B cell (primary cell): ENCODE measurements around the gene CNTN4. TPM values are rescaled to one million over a fixed set of nuclear protein-coding genes. Genes with fewer than 3 reads are reported as not detected.

ENCODE experiments used
- ATAC-seq: fragments of 200-7000 bp; cut with Tn5 transposase; one replicate; pipeline ENCODE4 v1.10.0; 2021; ENCODE audit warnings: low read depth, mild to moderate bottlenecking, moderate number of reproducible peaks, moderate library complexity
- CTCF ChIA-PET: fragments of 350-600 bp; sonication (Branson Sonifier 250); formaldehyde crosslinking; loops from one replicate; lab custom pipeline; 2021; ENCODE audit warnings: antibody characterized with exemption, inconsistent platforms; lab: Charles Lee
- POLR2A ChIA-PET: fragments of 350-600 bp; sonication (Branson Sonifier 250); formaldehyde crosslinking; loops from one replicate; lab custom pipeline; 2021; ENCODE audit warnings: antibody characterized with exemption; lab: Charles Lee
- DNase-seq: peaks from one replicate; pipeline ENCODE4 v3.0.0; 2013
- H2AFZ ChIP-seq: 2 replicates; pipeline ENCODE4 v1.6.1; 2012; ENCODE audit warnings: mild to moderate bottlenecking, low read depth, low read length; ENCODE audit not compliant: insufficient read depth, poor library complexity, severe bottlenecking
- H3K27ac ChIP-seq, 2 donors: 1 replicate in 1 of 2; 2 replicates in 1 of 2; pipeline ENCODE4 v1.5.1; 2012 to 2013; ENCODE audit warnings: low read length in 2 of 2, mild to moderate bottlenecking in 2 of 2, moderate library complexity in 1 of 2
- H3K27me3 ChIP-seq, 4 experiments: fragments of 200-600 bp in 1 of 4; sonication (generic) in 1 of 4; replicated peaks in 1 of 4; 1 replicate in 2 of 4; 2 replicates in 2 of 4; pipeline versions ENCODE4 v1.6.1 to v1.7.0; 2013 to 2016; ENCODE audit warnings: low read length in 3 of 4, mild to moderate bottlenecking in 2 of 4, mixed read lengths in 1 of 4, moderate library complexity in 1 of 4; ENCODE audit not compliant: insufficient read depth in 4 of 4, control insufficient read depth in 3 of 4; ENCODE audit errors: control extremely low read depth in 1 of 4
- H3K36me3 ChIP-seq, 2 experiments: replicated peaks in 1 of 2; 1 replicate in 1 of 2; 2 replicates in 1 of 2; pipeline versions ENCODE4 v1.6.1 to v1.7.1; 2013; ENCODE audit warnings: low read length in 1 of 2; ENCODE audit not compliant: insufficient read depth in 2 of 2, control insufficient read depth in 1 of 2; ENCODE audit errors: control extremely low read depth in 1 of 2, extremely low read depth in 1 of 2
- H3K4me1 ChIP-seq, 2 donors: fragments of 200-600 bp in 1 of 2; sonication (generic) in 1 of 2; 1 replicate in 1 of 2; 2 replicates in 1 of 2; pipeline versions ENCODE4 v1.5.1 to v1.6.1; 2013 to 2017; ENCODE audit warnings: low read length in 2 of 2; ENCODE audit not compliant: control insufficient read depth in 2 of 2, insufficient read depth in 2 of 2
- H3K4me2 ChIP-seq: replicated peaks from 2 replicates; pipeline ENCODE3; 2012; ENCODE audit warnings: mild to moderate bottlenecking, low read depth, low read length; ENCODE audit not compliant: poor library complexity, severe bottlenecking
- H3K4me3 ChIP-seq, 5 experiments: fragments of 200-600 bp in 1 of 5; sonication (generic) in 1 of 5; 1 replicate in 3 of 5; 2 replicates in 2 of 5; pipeline versions ENCODE4 v1.5.1 to v1.7.0; 2011 to 2016; ENCODE audit warnings: low read length in 4 of 5, mild to moderate bottlenecking in 4 of 5, low read depth in 2 of 5, control low read depth in 1 of 5, moderate library complexity in 1 of 5; ENCODE audit not compliant: insufficient read depth in 1 of 5; ENCODE audit errors: control extremely low read depth in 1 of 5, extremely low read depth in 1 of 5
- H3K79me2 ChIP-seq: fragments of 200-600 bp; sonication (generic); one replicate; pipeline ENCODE4 v1.6.0; 2016; ENCODE audit warnings: low read length; ENCODE audit not compliant: control insufficient read depth, insufficient read depth
- H3K9ac ChIP-seq: fragments of 200-600 bp; sonication (generic); 2 replicates; pipeline ENCODE4 v1.6.1; 2017; ENCODE audit warnings: mild to moderate bottlenecking, low read length, moderate library complexity
- H3K9me3 ChIP-seq, 3 donors: one replicate each; pipeline versions ENCODE4 v1.6.1 to v1.7.1; 2013; ENCODE audit warnings: low read length in 2 of 3; ENCODE audit not compliant: control insufficient read depth in 2 of 3, insufficient read depth in 1 of 3; ENCODE audit errors: control extremely low read depth in 1 of 3
- H4K20me1 ChIP-seq: 2 replicates; pipeline ENCODE4 v1.6.0; 2012; ENCODE audit warnings: mild to moderate bottlenecking, low read length; ENCODE audit not compliant: insufficient read depth, control insufficient read depth, poor library complexity, severe bottlenecking
- H3K27ac Mint-ChIP-seq: one replicate; pipeline ENCODE4 v1.8.0; 2021; ENCODE audit warnings: mixed read lengths
- H3K27me3 Mint-ChIP-seq: one replicate; pipeline ENCODE4 v1.8.0; 2021; ENCODE audit warnings: mixed read lengths
- H3K4me1 Mint-ChIP-seq: one replicate; pipeline ENCODE4 v1.8.0; 2021; ENCODE audit warnings: mixed read lengths
- H3K4me3 Mint-ChIP-seq: one replicate; pipeline ENCODE4 v1.8.0; 2021; ENCODE audit warnings: mixed read lengths
- H3K9me3 Mint-ChIP-seq: one replicate; pipeline ENCODE4 v1.8.0; 2022; ENCODE audit warnings: mixed read lengths; ENCODE audit not compliant: insufficient read depth
- EZH2 ChIP-seq: IDR thresholded peaks from 2 replicates; pipeline ENCODE4 v1.6.1; 2012; ENCODE audit warnings: borderline replicate concordance, low read depth, mild to moderate bottlenecking, moderate library complexity, low read length; ENCODE audit not compliant: insufficient read depth, poor library complexity, severe bottlenecking
- WGBS: methylation state at CpG from one replicate; pipeline ENCODE4 v1.1.5; 2013; ENCODE audit warnings: missing lambda C conversion rate; ENCODE audit not compliant: insufficient coverage; 5-methylcytosine and 5-hydroxymethylcytosine counted together
- intact Hi-C: fragments of 100-400 bp; cut with micrococcal nuclease; formaldehyde crosslinking; loops from one replicate; pipeline ENCODE4 v1.10.0; 2022
- polyA plus RNA-seq: library from polyadenylated mRNA; depleted of rRNA; stranded (reverse); fragments of >200 nt; gene quantifications from 2 replicates; pipeline ENCODE4 v1.2.3, GENCODE V29; 2012
- total RNA-seq, 2 donors: library from RNA; stranded (reverse); fragments of 120-200 nt in 1 of 2; gene quantifications; 1 replicate in 1 of 2; 2 replicates in 1 of 2; pipeline versions ENCODE4 v1.2.3 to v1.2.4, GENCODE V29; 2013 to 2022
- TF ChIP-seq, protein P1 (sequence below): fragments of 200-600 bp; IDR thresholded peaks from one replicate; pipeline ENCODE4 v1.8.0; 2022; ENCODE audit warnings: antibody characterized with exemption, mild to moderate bottlenecking

The CNTN4 gene
- total and polyA plus RNA-seq, 2 donors (not counting 1 experiment from before 2014, with no cell fraction given) = 0.05 TPM; not detected in 1

DNA sequence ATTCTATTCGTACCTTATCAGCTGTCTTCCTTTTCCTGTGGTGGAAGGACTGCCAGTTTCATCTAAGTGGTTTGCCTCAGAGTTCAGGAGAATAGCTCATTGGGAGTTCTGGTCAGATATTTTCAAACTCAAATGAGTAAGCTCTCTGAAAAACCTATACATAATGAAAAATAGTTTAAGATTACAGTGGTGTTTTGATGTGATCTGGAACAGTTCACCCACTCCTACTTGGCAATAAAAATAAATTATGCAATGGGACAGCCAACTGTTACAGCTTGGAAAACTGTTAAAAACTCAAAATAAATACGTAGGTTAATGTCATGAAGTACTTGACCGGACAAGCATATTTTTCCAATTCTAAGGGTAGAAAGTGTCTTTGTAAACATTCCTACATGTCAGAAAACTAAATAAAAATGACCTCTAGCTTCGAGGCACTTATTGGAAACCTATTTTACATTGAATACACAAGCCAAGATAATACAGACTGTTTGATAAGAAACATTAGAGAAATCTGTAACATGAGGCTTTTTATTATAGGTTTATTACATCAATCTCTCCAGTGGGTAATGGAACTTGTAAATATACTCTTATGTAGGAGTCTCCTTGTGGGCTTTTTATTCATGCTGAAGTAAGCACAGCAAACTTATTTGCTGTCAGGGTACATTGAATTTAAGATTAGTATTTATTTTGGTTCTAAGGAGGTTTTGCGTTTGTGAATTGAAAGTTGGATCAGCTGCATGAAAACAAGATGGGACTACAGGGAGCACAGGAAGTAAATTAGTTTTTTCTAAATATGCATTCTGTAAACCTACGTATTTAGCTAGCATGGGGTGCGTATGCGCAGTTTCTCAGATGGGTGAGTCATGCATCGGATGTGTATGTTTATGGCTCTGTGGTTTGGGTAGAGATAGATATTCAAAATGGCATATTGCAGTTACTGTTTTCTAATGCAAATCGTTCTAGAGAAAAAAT lies 558.4 kb downstream of the CNTN4 start:
- H3K9me3 Mint-ChIP-seq = no peaks in the 10 kb centered on the region
- H3K36me3 ChIP-seq = no peaks in the 10 kb centered on the region
- TF ChIP-seq, protein P1, sequence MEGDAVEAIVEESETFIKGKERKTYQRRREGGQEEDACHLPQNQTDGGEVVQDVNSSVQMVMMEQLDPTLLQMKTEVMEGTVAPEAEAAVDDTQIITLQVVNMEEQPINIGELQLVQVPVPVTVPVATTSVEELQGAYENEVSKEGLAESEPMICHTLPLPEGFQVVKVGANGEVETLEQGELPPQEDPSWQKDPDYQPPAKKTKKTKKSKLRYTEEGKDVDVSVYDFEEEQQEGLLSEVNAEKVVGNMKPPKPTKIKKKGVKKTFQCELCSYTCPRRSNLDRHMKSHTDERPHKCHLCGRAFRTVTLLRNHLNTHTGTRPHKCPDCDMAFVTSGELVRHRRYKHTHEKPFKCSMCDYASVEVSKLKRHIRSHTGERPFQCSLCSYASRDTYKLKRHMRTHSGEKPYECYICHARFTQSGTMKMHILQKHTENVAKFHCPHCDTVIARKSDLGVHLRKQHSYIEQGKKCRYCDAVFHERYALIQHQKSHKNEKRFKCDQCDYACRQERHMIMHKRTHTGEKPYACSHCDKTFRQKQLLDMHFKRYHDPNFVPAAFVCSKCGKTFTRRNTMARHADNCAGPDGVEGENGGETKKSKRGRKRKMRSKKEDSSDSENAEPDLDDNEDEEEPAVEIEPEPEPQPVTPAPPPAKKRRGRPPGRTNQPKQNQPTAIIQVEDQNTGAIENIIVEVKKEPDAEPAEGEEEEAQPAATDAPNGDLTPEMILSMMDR = no peak
- no peak for TF ChIP-seq EZH2
- WGBS = 82% methylated on average over 5 of the region's 10 CpGs
- no peak overlapping the region for H3K4me3 Mint-ChIP-seq
- no peak overlapping the region for H3K9ac ChIP-seq
- no peak for DNase-seq
- H2AFZ ChIP-seq = no peak overlapping the region
- H3K27ac ChIP-seq = no peak overlapping the region
- no peaks in the 10 kb centered on the region for H3K79me2 ChIP-seq
- H4K20me1 ChIP-seq = no peaks in the 10 kb centered on the region
- H3K9me3 ChIP-seq = peaks cover 0 to 3% (median 0%) of the 10 kb centered on the region in 3 donors
- H3K4me3 ChIP-seq = no peak overlapping the region
- intact Hi-C loops = no loop called here
- CTCF ChIA-PET = no interaction called here
- no peak overlapping the region for H3K27ac Mint-ChIP-seq
- POLR2A ChIA-PET = interaction anchor here (0.6 kb wide), 1 partner anchor 190 kb away, joined by 3 read pairs; no protein-coding TSS in a partner anchor
- H3K27me3 ChIP-seq = no peaks in the 10 kb centered on the region
- no peak for ATAC-seq
- H3K4me2 ChIP-seq = no peak overlapping the region
- no peaks in the 10 kb centered on the region for H3K4me1 ChIP-seq
- H3K4me1 Mint-ChIP-seq = no peaks in the 10 kb centered on the region
- no peaks in the 10 kb centered on the region for H3K27me3 Mint-ChIP-seq

DNA sequence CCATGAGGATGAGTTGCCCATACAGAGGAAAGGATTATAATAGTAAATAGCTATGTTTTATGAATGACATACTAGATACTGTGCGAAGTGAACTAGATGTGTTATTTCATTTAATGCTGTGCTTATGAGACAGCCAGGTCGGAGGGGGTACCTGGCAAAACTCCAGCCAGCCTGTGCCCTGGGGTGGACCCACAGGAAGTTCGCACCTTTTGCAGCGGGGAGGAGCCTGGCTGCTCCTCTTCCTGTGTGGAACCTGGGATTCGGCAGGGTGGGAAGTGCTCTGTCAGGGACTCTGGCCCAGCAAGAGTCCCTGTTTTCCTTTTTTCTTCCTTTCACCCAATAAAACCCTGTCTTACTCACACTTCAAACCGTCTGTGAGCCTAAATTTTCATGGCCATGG lies 559.3 kb downstream of the CNTN4 start:
- Histone ChIP-seq H2AFZ (no peak overlapping the region), H3K79me2 (no peaks in the 10 kb centered on the region), H3K27ac (no peak overlapping the region), H3K4me1 (no peaks in the 10 kb centered on the region), H3K4me3 (no peak overlapping the region), H3K4me2 (no peak overlapping the region), H3K36me3 (no peaks in the 10 kb centered on the region), H3K9ac (no peak overlapping the region), H3K27me3 (no peaks in the 10 kb centered on the region), H4K20me1 (no peaks in the 10 kb centered on the region), H3K9me3 (peaks cover 0 to 3% (median 0%) of the 10 kb centered on the region in 3 donors)
- Mint-ChIP-seq H3K27me3 (no peaks in the 10 kb centered on the region), H3K4me1 (no peaks in the 10 kb centered on the region), H3K27ac (no peak overlapping the region), H3K4me3 (no peak overlapping the region), H3K9me3 (no peaks in the 10 kb centered on the region)
- no peak for DNase-seq
- no peak for TF ChIP-seq EZH2
- no peak for ATAC-seq
- intact Hi-C loops = no loop called here
- WGBS = 88% methylated on average over 6 of the region's 6 CpGs
- CTCF ChIA-PET = no interaction called here
- POLR2A ChIA-PET = no interaction called here
